ENCODE measurements around the gene GSG1L. TPM values are rescaled to one million over a fixed set of nuclear protein-coding genes. Genes with fewer than 3 reads are reported as not detected.

The GSG1L gene
- total and polyA plus RNA-seq, 9 of the 15 experiments (the other 6 are each of a cell fraction or from before 2014, with no cell fraction given): not detected

GRCh38 chr16:28041615-28042014 is 21.9 kb downstream of the GSG1L start:
- ChIA-PET CTCF (ENCODE audit: low intra/inter-chr PET ratio) (no interaction called here), POLR2A (no interaction called here)
- BruUV-seq (replicated peaks): no TSS peak
- ATAC-seq (no peak), DNase-seq (ENCODE audit: extremely low read depth in 1 of 4, low spot score in 3 of 4) (no peak), FAIRE-seq (no peak)
- H3K9me3 ChIP-seq (replicated peaks; ENCODE audit: control insufficient read depth, insufficient read depth, low read depth, low read length): no peaks in the 10 kb centered on the region; the same call in 1 of the 2 replicates
- H3K4me2 ChIP-seq (ENCODE audit: insufficient read depth, low read length): no peak overlapping the region
- no peak overlapping the region for H3K4me3 ChIP-seq
- in situ Hi-C loops (cut with MboI): no loop called here
- no peak overlapping the region for H2AFZ ChIP-seq (ENCODE audit: low read depth, low read length)
- H3K79me2 ChIP-seq (ENCODE audit: control insufficient read depth, insufficient read depth, low read length): no peaks in the 10 kb centered on the region
- H3K27ac ChIP-seq (ENCODE audit: extremely low read depth, low read depth, low read length): no peak overlapping the region
- H3K9ac ChIP-seq (ENCODE audit: insufficient read depth in 1 of 2, low read depth in 2 of 2, low read length in 2 of 2): no peak overlapping the region
- 1% methylated on average over 10 of the region's 10 CpGs for WGBS (ENCODE audit: insufficient coverage, low coverage, missing lambda C conversion rate)
- no peaks in the 10 kb centered on the region; a peak in 1 of 5 replicates for H3K4me1 ChIP-seq (replicated peaks in 1 of 2; ENCODE audit: control insufficient read depth in 2 of 2, insufficient read depth in 2 of 2, low read length in 2 of 2)
- H3K27me3 ChIP-seq (ENCODE audit: control insufficient read depth in 2 of 2, insufficient read depth in 2 of 2, low read length in 2 of 2): peaks cover 4 to 22% of the 10 kb centered on the region in 2 experiments; a peak in 4 of 5 replicates
- no peaks in the 10 kb centered on the region; the same call in 1 of the 2 replicates for H4K20me1 ChIP-seq (replicated peaks; ENCODE audit: control insufficient read depth, insufficient read depth, low read length)
- intact Hi-C loops (cut with micrococcal nuclease): no loop called here
- H3K36me3 ChIP-seq (ENCODE audit: control insufficient read depth, insufficient read depth, low read length): no peaks in the 10 kb centered on the region
- no peaks in the 10 kb centered on the region for H3K9me1 ChIP-seq (ENCODE audit: control insufficient read depth, insufficient read depth, low read length)
- TF ChIP-seq TCF15 (CRISPR knock-in tag; IDR thresholded peaks at IDR 0.05) (no peak), ZNF354B (CRISPR knock-in tag; IDR thresholded peaks at IDR 0.05) (no peak), KAT2B (IDR thresholded peaks at IDR 0.05; ENCODE audit: low read depth, low read length) (no peak), RREB1 (CRISPR knock-in tag; IDR thresholded peaks at IDR 0.05) (no peak), ZNF174 (CRISPR knock-in tag; IDR thresholded peaks at IDR 0.05) (no peak), MAFK (IDR thresholded peaks at IDR 0.05; ENCODE audit: low read length) (no peak), KDM1A (IDR thresholded peaks at IDR 0.05) (no peak), CHD1 (IDR thresholded peaks at IDR 0.05; ENCODE audit: low read length) (no peak), FOXK2 (conservative IDR thresholded peaks at IDR 0.05 in 1 of 2, IDR thresholded peaks at IDR 0.05 in 1 of 2; ENCODE audit: low read depth in 2 of 2) (no peak), ATF1 (CRISPR knock-in tag; IDR thresholded peaks at IDR 0.05) (no peak), ATF1 (tag; IDR thresholded peaks at IDR 0.05) (no peak), ZFP1 (CRISPR knock-in tag; IDR thresholded peaks at IDR 0.05) (no peak), ZBTB9 (CRISPR knock-in tag; IDR thresholded peaks at IDR 0.05) (no peak), CLOCK (CRISPR knock-in tag; IDR thresholded peaks at IDR 0.05; ENCODE audit: borderline replicate concordance) (no peak), HNRNPL (IDR thresholded peaks at IDR 0.05; ENCODE audit: low read depth, low read length) (no peak)

Data from K562 (cell line).